SK-N-SH (cell line): Measurements from ENCODE around the gene TNFAIP2. TPM values are rescaled to one million over a fixed set of nuclear protein-coding genes. Genes with fewer than 3 reads are reported as not detected.

Experiments used
- CTCF ChIA-PET: fragments of 300-600, 350-600 bp; formaldehyde crosslinking; extraction: SDS; loops from one replicate; lab custom pipeline; 2021; lab: Yijun Ruan, JAX
- POLR2A ChIA-PET: fragments of 350-600 bp; sonication (Branson Sonifier 250); formaldehyde crosslinking; extraction: SDS; loops from one replicate; lab custom pipeline; 2020; ENCODE audit warnings: antibody characterized with exemption, inconsistent platforms; lab: Yijun Ruan, JAX
- DNase-seq: peaks from one replicate; pipeline ENCODE4 v3.0.0; 2012
- H2AFZ ChIP-seq: fragments of 200-600 bp; sonication (generic); 2 replicates; pipeline ENCODE4 v1.8.1; 2016; ENCODE audit warnings: antibody characterized with exemption, mild to moderate bottlenecking, low read depth
- H3F3A ChIP-seq: fragments of 200-600 bp; sonication (generic); replicated peaks from 2 replicates; pipeline ENCODE3; 2016; ENCODE audit warnings: antibody characterized with exemption, mild to moderate bottlenecking; ENCODE audit not compliant: insufficient read depth
- H3K27ac ChIP-seq, 2 experiments: fragments of 200-500 bp in 1 of 2; fragments of 200-600 bp in 1 of 2; sonication (Bioruptor generic) in 1 of 2; sonication (generic), shearing (Covaris generic) in 1 of 2; 2 replicates each; pipeline versions ENCODE4 v1.5.1 to v1.6.1; 2014 to 2016; ENCODE audit warnings: low read depth in 2 of 2, inconsistent platforms in 1 of 2, low read length in 1 of 2, mild to moderate bottlenecking in 1 of 2, mixed read lengths in 1 of 2
- H3K27me3 ChIP-seq: fragments of 200-600 bp; sonication (generic), shearing (Covaris generic); 2 replicates; pipeline ENCODE4 v1.6.1; 2016; ENCODE audit warnings: mixed run types; ENCODE audit not compliant: insufficient read depth
- H3K36me3 ChIP-seq, 2 experiments: fragments of 200-500 bp in 1 of 2; fragments of 200-600 bp in 1 of 2; sonication (Bioruptor generic) in 1 of 2; sonication (generic) in 1 of 2; replicated peaks in 1 of 2; 2 replicates each; pipeline versions ENCODE3 to v1.5.1; 2014 to 2016; ENCODE audit warnings: low read length in 1 of 2, mild to moderate bottlenecking in 1 of 2; ENCODE audit not compliant: insufficient read depth in 2 of 2, control insufficient read depth in 1 of 2
- H3K4me1 ChIP-seq, 2 experiments: fragments of 200-500 bp in 1 of 2; fragments of 200-600 bp in 1 of 2; sonication (Bioruptor generic) in 1 of 2; sonication (generic), shearing (Covaris generic) in 1 of 2; 2 replicates each; pipeline versions ENCODE4 v1.5.1 to v1.6.1; 2014 to 2016; ENCODE audit warnings: low read depth in 1 of 2, low read length in 1 of 2, mixed run types in 1 of 2; ENCODE audit not compliant: insufficient read depth in 2 of 2, control insufficient read depth in 1 of 2
- H3K4me2 ChIP-seq: fragments of 200-600 bp; sonication (generic), shearing (Covaris generic); 2 replicates; pipeline ENCODE4 v1.6.1; 2017; ENCODE audit warnings: mixed run types
- H3K4me3 ChIP-seq, 2 experiments: fragments of 200-500 bp in 1 of 2; fragments of 200-600 bp in 1 of 2; sonication (Bioruptor generic) in 1 of 2; sonication (generic), shearing (Covaris generic) in 1 of 2; 2 replicates each; pipeline versions ENCODE4 v1.5.1 to v1.8.1; 2014 to 2016; ENCODE audit warnings: low read depth in 2 of 2, inconsistent platforms in 1 of 2, low read length in 1 of 2, mild to moderate bottlenecking in 1 of 2, mixed read lengths in 1 of 2, moderate library complexity in 1 of 2
- H3K79me2 ChIP-seq: fragments of 200-600 bp; sonication (generic); 2 replicates; pipeline ENCODE4 v1.8.1; 2017; ENCODE audit warnings: mild to moderate bottlenecking; ENCODE audit not compliant: insufficient read depth
- H3K9ac ChIP-seq: fragments of 200-600 bp; sonication (generic); 2 replicates; pipeline ENCODE4 v1.6.1; 2017; ENCODE audit warnings: mixed run types
- H3K9me2 ChIP-seq: fragments of 200-600 bp; sonication (generic); 2 replicates; pipeline ENCODE4 v1.6.1; 2017; ENCODE audit warnings: mixed run types
- H3K9me3 ChIP-seq: fragments of 200-600 bp; sonication (generic); 2 replicates; pipeline ENCODE4 v1.6.1; 2017; ENCODE audit warnings: mixed run types, mild to moderate bottlenecking, moderate library complexity
- H4K20me1 ChIP-seq: fragments of 200-600 bp; sonication (generic); 2 replicates; pipeline ENCODE4 v1.6.1; 2017; ENCODE audit warnings: mild to moderate bottlenecking, mixed run types; ENCODE audit not compliant: insufficient read depth
- ELF1 ChIP-seq: IDR thresholded peaks from 2 replicates; pipeline ENCODE4 v1.4.0; 2012
- EP300 ChIP-seq, 2 experiments: IDR thresholded peaks; 2 replicates each; pipeline versions ENCODE4 v1.4.0 to v1.6.1; 2012; ENCODE audit warnings: borderline replicate concordance in 1 of 2, low read depth in 1 of 2, low read length in 1 of 2
- EZH2phosphoT487 ChIP-seq: fragments of 200-600 bp; sonication (generic); IDR thresholded peaks from 2 replicates; pipeline ENCODE4 v1.6.1; 2017; ENCODE audit warnings: low read depth, mixed run types, mild to moderate bottlenecking, antibody characterized with exemption, moderate library complexity, borderline replicate concordance
- FOSL2 ChIP-seq: IDR thresholded peaks from 2 replicates; pipeline ENCODE4 v1.4.0; 2012; ENCODE audit warnings: low read depth, mild to moderate bottlenecking, moderate library complexity, borderline replicate concordance
- FOXM1 ChIP-seq: IDR thresholded peaks from 2 replicates; pipeline ENCODE4 v1.4.0; 2012; ENCODE audit warnings: low read depth, mild to moderate bottlenecking
- GATA2 ChIP-seq: sonication (generic); formaldehyde crosslinking; IDR thresholded peaks from 2 replicates; pipeline ENCODE4 v1.5.0; 2020; ENCODE audit warnings: mild to moderate bottlenecking, missing genetic modification reagents
- MEF2A ChIP-seq: IDR thresholded peaks from 2 replicates; pipeline ENCODE4 v1.4.0; 2012; ENCODE audit warnings: low read depth, borderline replicate concordance
- NFIC ChIP-seq: IDR thresholded peaks from 2 replicates; pipeline ENCODE4 v1.4.0; 2012; ENCODE audit warnings: borderline replicate concordance
- NRF1 ChIP-seq: IDR thresholded peaks from 2 replicates; pipeline ENCODE4 v1.6.1; 2012; ENCODE audit warnings: low read depth, mild to moderate bottlenecking, low read length
- RAD21 ChIP-seq: IDR thresholded peaks from 2 replicates; pipeline ENCODE4 v1.6.1; 2012; ENCODE audit warnings: mild to moderate bottlenecking, low read length
- RCOR1 ChIP-seq: fragments of 150-350 bp; IDR thresholded peaks from 2 replicates; pipeline ENCODE4 v1.6.1; 2017; ENCODE audit warnings: antibody characterized with exemption, low read length
- RXRA ChIP-seq: IDR thresholded peaks from 2 replicates; pipeline ENCODE4 v1.4.0; 2012; ENCODE audit warnings: low read depth, mild to moderate bottlenecking, borderline replicate concordance
- TCF12 ChIP-seq: IDR thresholded peaks from 2 replicates; pipeline ENCODE4 v1.4.0; 2012
- WGBS: methylation state at CpG from one replicate; pipeline ENCODE4 v1.1.6; 2017; ENCODE audit warnings: low lambda C conversion rate; 5-methylcytosine and 5-hydroxymethylcytosine counted together
- polyA plus RNA-seq, 3 experiments: library from polyadenylated mRNA; depleted of rRNA; stranded (reverse); fragments of >200 nt; gene quantifications; 2 replicates each; pipeline ENCODE4 v1.2.3, GENCODE V29; 2012
- TF ChIP-seq, protein P1 (sequence below): fragments of 200-600 bp; sonication (generic); IDR thresholded peaks from 2 replicates; pipeline ENCODE4 v1.6.1; 2017; ENCODE audit warnings: antibody characterized with exemption, mild to moderate bottlenecking, moderate library complexity
- TF ChIP-seq, protein P2 (sequence below): IDR thresholded peaks from 2 replicates; pipeline ENCODE4 v1.4.0; 2012; ENCODE audit warnings: low read depth, borderline replicate concordance
- TF ChIP-seq, protein P3 (sequence below): IDR thresholded peaks from 2 replicates; pipeline ENCODE4; 2012
- TF ChIP-seq, protein P4 (sequence below): fragments of 150-350 bp; IDR thresholded peaks from 2 replicates; pipeline ENCODE4 v1.6.1; 2017; ENCODE audit warnings: antibody characterized with exemption, low read length, low read depth, borderline replicate concordance

Gene TNFAIP2
- polyA plus RNA-seq, 1 of the 3 experiments (the other 2 are of a cell fraction): 16.0 TPM

DNA sequence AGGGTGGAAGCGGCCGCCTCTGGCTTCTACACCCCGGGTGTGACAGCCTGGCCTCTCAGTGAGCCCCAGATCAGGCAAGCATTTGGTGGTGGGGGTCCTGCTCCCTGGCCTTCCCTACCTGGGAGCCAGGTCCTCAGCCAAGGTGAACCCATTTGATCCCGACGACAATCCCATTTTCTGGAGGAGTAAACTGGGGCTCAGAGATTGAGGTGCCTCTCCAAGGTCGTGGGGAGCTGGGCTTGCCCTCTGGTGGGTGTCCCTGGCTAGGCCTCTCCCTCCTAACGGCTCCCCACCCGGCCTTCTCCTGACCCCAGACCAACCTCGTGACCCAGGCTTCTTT lies 31.4 kb upstream of the TNFAIP2 start:
- TF ChIP-seq RAD21 (no peak), FOSL2 (no peak), TCF12 (no peak), EP300 (IDR thresholded peaks at IDR 0.05; ENCODE audit: borderline replicate concordance in 1 of 2, low read depth in 1 of 2, low read length in 1 of 2) (no peak), NFIC (no peak), MEF2A (no peak), ELF1 (no peak), NRF1 (no peak), RXRA (no peak), GATA2 (CRISPR knock-in tag) (no peak), FOXM1 (no peak), EZH2phosphoT487 (no peak), RCOR1 (no peak)
- TF ChIP-seq, protein P1, sequence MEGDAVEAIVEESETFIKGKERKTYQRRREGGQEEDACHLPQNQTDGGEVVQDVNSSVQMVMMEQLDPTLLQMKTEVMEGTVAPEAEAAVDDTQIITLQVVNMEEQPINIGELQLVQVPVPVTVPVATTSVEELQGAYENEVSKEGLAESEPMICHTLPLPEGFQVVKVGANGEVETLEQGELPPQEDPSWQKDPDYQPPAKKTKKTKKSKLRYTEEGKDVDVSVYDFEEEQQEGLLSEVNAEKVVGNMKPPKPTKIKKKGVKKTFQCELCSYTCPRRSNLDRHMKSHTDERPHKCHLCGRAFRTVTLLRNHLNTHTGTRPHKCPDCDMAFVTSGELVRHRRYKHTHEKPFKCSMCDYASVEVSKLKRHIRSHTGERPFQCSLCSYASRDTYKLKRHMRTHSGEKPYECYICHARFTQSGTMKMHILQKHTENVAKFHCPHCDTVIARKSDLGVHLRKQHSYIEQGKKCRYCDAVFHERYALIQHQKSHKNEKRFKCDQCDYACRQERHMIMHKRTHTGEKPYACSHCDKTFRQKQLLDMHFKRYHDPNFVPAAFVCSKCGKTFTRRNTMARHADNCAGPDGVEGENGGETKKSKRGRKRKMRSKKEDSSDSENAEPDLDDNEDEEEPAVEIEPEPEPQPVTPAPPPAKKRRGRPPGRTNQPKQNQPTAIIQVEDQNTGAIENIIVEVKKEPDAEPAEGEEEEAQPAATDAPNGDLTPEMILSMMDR: no peak
- TF ChIP-seq, protein P2, sequence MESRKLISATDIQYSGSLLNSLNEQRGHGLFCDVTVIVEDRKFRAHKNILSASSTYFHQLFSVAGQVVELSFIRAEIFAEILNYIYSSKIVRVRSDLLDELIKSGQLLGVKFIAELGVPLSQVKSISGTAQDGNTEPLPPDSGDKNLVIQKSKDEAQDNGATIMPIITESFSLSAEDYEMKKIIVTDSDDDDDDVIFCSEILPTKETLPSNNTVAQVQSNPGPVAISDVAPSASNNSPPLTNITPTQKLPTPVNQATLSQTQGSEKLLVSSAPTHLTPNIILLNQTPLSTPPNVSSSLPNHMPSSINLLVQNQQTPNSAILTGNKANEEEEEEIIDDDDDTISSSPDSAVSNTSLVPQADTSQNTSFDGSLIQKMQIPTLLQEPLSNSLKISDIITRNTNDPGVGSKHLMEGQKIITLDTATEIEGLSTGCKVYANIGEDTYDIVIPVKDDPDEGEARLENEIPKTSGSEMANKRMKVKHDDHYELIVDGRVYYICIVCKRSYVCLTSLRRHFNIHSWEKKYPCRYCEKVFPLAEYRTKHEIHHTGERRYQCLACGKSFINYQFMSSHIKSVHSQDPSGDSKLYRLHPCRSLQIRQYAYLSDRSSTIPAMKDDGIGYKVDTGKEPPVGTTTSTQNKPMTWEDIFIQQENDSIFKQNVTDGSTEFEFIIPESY: no peak
- TF ChIP-seq, protein P3, sequence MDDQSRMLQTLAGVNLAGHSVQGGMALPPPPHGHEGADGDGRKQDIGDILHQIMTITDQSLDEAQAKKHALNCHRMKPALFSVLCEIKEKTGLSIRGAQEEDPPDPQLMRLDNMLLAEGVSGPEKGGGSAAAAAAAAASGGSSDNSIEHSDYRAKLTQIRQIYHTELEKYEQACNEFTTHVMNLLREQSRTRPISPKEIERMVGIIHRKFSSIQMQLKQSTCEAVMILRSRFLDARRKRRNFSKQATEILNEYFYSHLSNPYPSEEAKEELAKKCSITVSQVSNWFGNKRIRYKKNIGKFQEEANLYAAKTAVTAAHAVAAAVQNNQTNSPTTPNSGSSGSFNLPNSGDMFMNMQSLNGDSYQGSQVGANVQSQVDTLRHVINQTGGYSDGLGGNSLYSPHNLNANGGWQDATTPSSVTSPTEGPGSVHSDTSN: no peak
- TF ChIP-seq, protein P4, sequence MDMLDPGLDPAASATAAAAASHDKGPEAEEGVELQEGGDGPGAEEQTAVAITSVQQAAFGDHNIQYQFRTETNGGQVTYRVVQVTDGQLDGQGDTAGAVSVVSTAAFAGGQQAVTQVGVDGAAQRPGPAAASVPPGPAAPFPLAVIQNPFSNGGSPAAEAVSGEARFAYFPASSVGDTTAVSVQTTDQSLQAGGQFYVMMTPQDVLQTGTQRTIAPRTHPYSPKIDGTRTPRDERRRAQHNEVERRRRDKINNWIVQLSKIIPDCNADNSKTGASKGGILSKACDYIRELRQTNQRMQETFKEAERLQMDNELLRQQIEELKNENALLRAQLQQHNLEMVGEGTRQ: no peak
- peaks cover 0 to 4% of the 10 kb centered on the region in 2 experiments; a peak in 1 of 4 replicates for H3K4me1 ChIP-seq
- 60% methylated on average over 1 of the region's 9 CpGs for WGBS
- no peak overlapping the region for H3K27ac ChIP-seq
- no peak overlapping the region; a peak in 1 of 4 replicates for H3K4me3 ChIP-seq
- no peaks in the 10 kb centered on the region for H4K20me1 ChIP-seq
- no peaks in the 10 kb centered on the region for H3K27me3 ChIP-seq
- H3F3A ChIP-seq: peaks cover 4% of the 10 kb centered on the region
- H2AFZ ChIP-seq: no peak overlapping the region
- H3K79me2 ChIP-seq: no peaks in the 10 kb centered on the region
- no peak overlapping the region for H3K9ac ChIP-seq
- no peaks in the 10 kb centered on the region for H3K9me2 ChIP-seq
- no peaks in the 10 kb centered on the region for H3K36me3 ChIP-seq
- CTCF ChIA-PET: interaction anchor here (1.3 to 3.2 kb wide), 4 partner anchors 13 to 299 kb away, joined by 3 to 14 read pairs (median 5); no protein-coding TSS in a partner anchor
- DNase-seq: no peak
- POLR2A ChIA-PET: no interaction called here
- no peaks in the 10 kb centered on the region for H3K9me3 ChIP-seq
- peak overlapping the region; percentile 50; the same call in 1 of the 2 replicates for H3K4me2 ChIP-seq
